HepG2 (cell line): ENCODE measurements around the gene SH3BP2.

Experiments used
- CBX5 ChIP-seq: sonication (generic); formaldehyde crosslinking; IDR thresholded peaks from 2 replicates; pipeline ENCODE4 v1.4.0; 2020; ENCODE audit warnings: missing genetic modification reagents, borderline replicate concordance
- FOSL1 ChIP-seq: sonication (generic); formaldehyde crosslinking; IDR thresholded peaks from 2 replicates; pipeline ENCODE4 v1.9.0; 2021; ENCODE audit warnings: missing genetic modification reagents, borderline replicate concordance
- FOXA1 ChIP-seq, 2 experiments: fragments of 450-650 bp in 1 of 2; sonication (generic) in 1 of 2; formaldehyde crosslinking in 1 of 2; IDR thresholded peaks; 2 replicates each; pipeline versions ENCODE4 v1.4.0 to v1.6.1; 2016 to 2020; ENCODE audit warnings: missing genetic modification reagents in 1 of 2
- GATAD1 ChIP-seq: IDR thresholded peaks from 2 replicates; pipeline ENCODE4 v1.6.1; 2016; ENCODE audit warnings: missing genetic modification reagents, missing compliant biosample characterization
- GTF2F1 ChIP-seq: fragments of 150-350 bp; IDR thresholded peaks from 2 replicates; pipeline ENCODE4 v1.6.1; 2014; ENCODE audit warnings: low read length
- JARID2 ChIP-seq: sonication (generic); formaldehyde crosslinking; IDR thresholded peaks from 2 replicates; pipeline ENCODE4 v1.8.1; 2023; ENCODE audit warnings: missing genetic modification reagents, inconsistent platforms; ENCODE audit not compliant: insufficient replicate concordance
- MAFK ChIP-seq, 2 experiments: IDR thresholded peaks in 1 of 2; conservative IDR thresholded peaks in 1 of 2; 2 replicates each; pipeline ENCODE4 v1.6.1; 2011; ENCODE audit warnings: improper control_type of control experiment in 2 of 2, low read length in 2 of 2
- MAX ChIP-seq: IDR thresholded peaks from 2 replicates; pipeline ENCODE4 v1.6.1; 2012; ENCODE audit warnings: inconsistent platforms
- ZBTB21 ChIP-seq: sonication (generic); formaldehyde crosslinking; IDR thresholded peaks from 2 replicates; pipeline ENCODE4 v1.4.0; 2020; ENCODE audit warnings: missing genetic modification reagents
- ZNF331 ChIP-seq: sonication (generic); formaldehyde crosslinking; IDR thresholded peaks from 2 replicates; pipeline ENCODE4 v1.4.0; 2020; ENCODE audit warnings: missing genetic modification reagents
- ZNF605 ChIP-seq: sonication (generic); formaldehyde crosslinking; IDR thresholded peaks from 2 replicates; pipeline ENCODE4 v1.8.0; 2022; ENCODE audit warnings: mild to moderate bottlenecking, missing genetic modification reagents
- TF ChIP-seq, protein P1 (sequence below): sonication (generic); formaldehyde crosslinking; IDR thresholded peaks from 2 replicates; pipeline ENCODE4 v1.5.0; 2020; ENCODE audit warnings: mild to moderate bottlenecking, missing genetic modification reagents, moderate library complexity
- TF ChIP-seq, protein P2 (sequence below): fragments of 450-650 bp; IDR thresholded peaks from 2 replicates; pipeline ENCODE4 v1.6.1; 2017; ENCODE audit warnings: mild to moderate bottlenecking

- TF ChIP-seq, protein P1, sequence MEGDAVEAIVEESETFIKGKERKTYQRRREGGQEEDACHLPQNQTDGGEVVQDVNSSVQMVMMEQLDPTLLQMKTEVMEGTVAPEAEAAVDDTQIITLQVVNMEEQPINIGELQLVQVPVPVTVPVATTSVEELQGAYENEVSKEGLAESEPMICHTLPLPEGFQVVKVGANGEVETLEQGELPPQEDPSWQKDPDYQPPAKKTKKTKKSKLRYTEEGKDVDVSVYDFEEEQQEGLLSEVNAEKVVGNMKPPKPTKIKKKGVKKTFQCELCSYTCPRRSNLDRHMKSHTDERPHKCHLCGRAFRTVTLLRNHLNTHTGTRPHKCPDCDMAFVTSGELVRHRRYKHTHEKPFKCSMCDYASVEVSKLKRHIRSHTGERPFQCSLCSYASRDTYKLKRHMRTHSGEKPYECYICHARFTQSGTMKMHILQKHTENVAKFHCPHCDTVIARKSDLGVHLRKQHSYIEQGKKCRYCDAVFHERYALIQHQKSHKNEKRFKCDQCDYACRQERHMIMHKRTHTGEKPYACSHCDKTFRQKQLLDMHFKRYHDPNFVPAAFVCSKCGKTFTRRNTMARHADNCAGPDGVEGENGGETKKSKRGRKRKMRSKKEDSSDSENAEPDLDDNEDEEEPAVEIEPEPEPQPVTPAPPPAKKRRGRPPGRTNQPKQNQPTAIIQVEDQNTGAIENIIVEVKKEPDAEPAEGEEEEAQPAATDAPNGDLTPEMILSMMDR (CRISPR knock-in tag), result no peak
- TF ChIP-seq MAX (no peak), CBX5 (CRISPR knock-in tag) (no peak), FOSL1 (CRISPR knock-in tag) (no peak), FOXA1 (IDR thresholded peaks at IDR 0.05) (no peak), FOXA1 (CRISPR knock-in tag; IDR thresholded peaks at IDR 0.05) (no peak), GTF2F1 (no peak), ZBTB21 (no peak), ZNF331 (no peak), GATAD1 (no peak), JARID2 (CRISPR knock-in tag) (no peak), ZNF605 (CRISPR knock-in tag) (no peak), MAFK (conservative IDR thresholded peaks at IDR 0.05 in 1 of 2, IDR thresholded peaks at IDR 0.05 in 1 of 2; ENCODE audit: low read length in 2 of 2) (no peak)
- TF ChIP-seq, protein P2, sequence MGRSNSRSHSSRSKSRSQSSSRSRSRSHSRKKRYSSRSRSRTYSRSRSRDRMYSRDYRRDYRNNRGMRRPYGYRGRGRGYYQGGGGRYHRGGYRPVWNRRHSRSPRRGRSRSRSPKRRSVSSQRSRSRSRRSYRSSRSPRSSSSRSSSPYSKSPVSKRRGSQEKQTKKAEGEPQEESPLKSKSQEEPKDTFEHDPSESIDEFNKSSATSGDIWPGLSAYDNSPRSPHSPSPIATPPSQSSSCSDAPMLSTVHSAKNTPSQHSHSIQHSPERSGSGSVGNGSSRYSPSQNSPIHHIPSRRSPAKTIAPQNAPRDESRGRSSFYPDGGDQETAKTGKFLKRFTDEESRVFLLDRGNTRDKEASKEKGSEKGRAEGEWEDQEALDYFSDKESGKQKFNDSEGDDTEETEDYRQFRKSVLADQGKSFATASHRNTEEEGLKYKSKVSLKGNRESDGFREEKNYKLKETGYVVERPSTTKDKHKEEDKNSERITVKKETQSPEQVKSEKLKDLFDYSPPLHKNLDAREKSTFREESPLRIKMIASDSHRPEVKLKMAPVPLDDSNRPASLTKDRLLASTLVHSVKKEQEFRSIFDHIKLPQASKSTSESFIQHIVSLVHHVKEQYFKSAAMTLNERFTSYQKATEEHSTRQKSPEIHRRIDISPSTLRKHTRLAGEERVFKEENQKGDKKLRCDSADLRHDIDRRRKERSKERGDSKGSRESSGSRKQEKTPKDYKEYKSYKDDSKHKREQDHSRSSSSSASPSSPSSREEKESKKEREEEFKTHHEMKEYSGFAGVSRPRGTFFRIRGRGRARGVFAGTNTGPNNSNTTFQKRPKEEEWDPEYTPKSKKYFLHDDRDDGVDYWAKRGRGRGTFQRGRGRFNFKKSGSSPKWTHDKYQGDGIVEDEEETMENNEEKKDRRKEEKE, result no peak
Measured at GRCh38 chr4:2862528-2862927, 69.6 kb downstream of the SH3BP2 start.
